Ishikawa (cell line): ENCODE measurements around the gene GIT2.

Experiments used
- CEBPB ChIP-seq: IDR thresholded peaks from 2 replicates; pipeline ENCODE4 v1.6.1; 2012
- CREB1 ChIP-seq: IDR thresholded peaks from 2 replicates; pipeline ENCODE4 v1.6.1; 2012; ENCODE audit warnings: low read depth
- EGR1 ChIP-seq: IDR thresholded peaks from 2 replicates; pipeline ENCODE4 v1.6.1; 2012
- EP300 ChIP-seq: IDR thresholded peaks from 2 replicates; pipeline ENCODE4 v1.6.1; 2012; ENCODE audit warnings: borderline replicate concordance
- FOXM1 ChIP-seq: IDR thresholded peaks from 2 replicates; pipeline ENCODE4 v1.6.1; 2012; ENCODE audit warnings: low read depth, borderline replicate concordance
- MAX ChIP-seq: IDR thresholded peaks from 2 replicates; pipeline ENCODE4 v1.6.1; 2012
- NFIC ChIP-seq: IDR thresholded peaks from 2 replicates; pipeline ENCODE4 v1.6.1; 2012
- RAD21 ChIP-seq: IDR thresholded peaks from 2 replicates; pipeline ENCODE4 v1.6.1; 2012; ENCODE audit warnings: low read depth
- REST ChIP-seq: IDR thresholded peaks from 2 replicates; pipeline ENCODE4 v1.6.1; 2012; ENCODE audit warnings: low read depth, mild to moderate bottlenecking
- TAF1 ChIP-seq: IDR thresholded peaks from 2 replicates; pipeline ENCODE4 v1.6.1; 2012; ENCODE audit warnings: low read depth, mild to moderate bottlenecking
- TCF12 ChIP-seq: IDR thresholded peaks from 2 replicates; pipeline ENCODE4 v1.6.1; 2012; ENCODE audit warnings: low read depth
- TEAD4 ChIP-seq: IDR thresholded peaks from 2 replicates; pipeline ENCODE4 v1.6.1; 2012
- USF1 ChIP-seq: IDR thresholded peaks from 2 replicates; pipeline ENCODE4 v1.6.1; 2012
- YY1 ChIP-seq: IDR thresholded peaks from 2 replicates; pipeline ENCODE4 v1.6.1; 2012; ENCODE audit warnings: low read depth
- ZBTB7A ChIP-seq: IDR thresholded peaks from 2 replicates; pipeline ENCODE4 v1.6.1; 2012; ENCODE audit warnings: low read depth

The GIT2 gene

GRCh38 chr12:109883461-109883860 is 112.7 kb downstream of the GIT2 start:
- TF ChIP-seq NFIC (no peak), FOXM1 (no peak), REST (no peak), EGR1 (no peak), TEAD4 (no peak), EP300 (no peak), ZBTB7A (no peak), TCF12 (no peak), YY1 (no peak), CREB1 (no peak), CEBPB (no peak), USF1 (no peak), RAD21 (no peak), TAF1 (no peak), MAX (no peak)

- TF ChIP-seq EP300 = no peak
- no peak for TF ChIP-seq YY1
- no peak for TF ChIP-seq TAF1
- TF ChIP-seq EGR1 = no peak
- TF ChIP-seq TEAD4 = no peak
- TF ChIP-seq FOXM1 = no peak
- no peak for TF ChIP-seq RAD21
- TF ChIP-seq USF1 = no peak
- TF ChIP-seq ZBTB7A = no peak
- TF ChIP-seq CEBPB = no peak
- no peak for TF ChIP-seq MAX
- TF ChIP-seq CREB1 = no peak
- TF ChIP-seq TCF12 = no peak
- TF ChIP-seq NFIC = no peak
- TF ChIP-seq REST = no peak
Measured at GRCh38 chr12:109881752-109882151, 114.4 kb downstream of the GIT2 start.

GRCh38 chr12:109880938-109881337 is 115.2 kb downstream of the GIT2 start:
- peak; percentile 37; the same call in 1 of the 2 replicates for TF ChIP-seq REST
- no peak for TF ChIP-seq CREB1

- TF ChIP-seq TEAD4 = no peak
- peak; percentile 70; the same call in 1 of the 2 replicates for TF ChIP-seq RAD21
- no peak for TF ChIP-seq REST
- TF ChIP-seq EP300 = no peak
- TF ChIP-seq YY1 = 0 out of 2 replicates have a peak, but pooled peaks have one; percentile 13
- peak; percentile 43; the same call in 1 of the 2 replicates for TF ChIP-seq EGR1
- peak; percentile 54 for TF ChIP-seq MAX
- TF ChIP-seq CREB1 = no peak
Measured at GRCh38 chr12:109880043-109880931, 115.9 kb downstream of the GIT2 start, which contains the start of gene GLTP. Gene GLTP, minus strand, starts transcription at chr12:109880541. Its CDS starts 167 bp downstream, at chr12:109880374.
